GM19023 (cell line): ENCODE data around the gene BLZF1.
"Not testable (repeated sequence)": the region's sequence is repeated elsewhere in the genome, so short reads cannot be mapped to it uniquely, and the experiment has no call there.

Experiments used
- ATAC-seq: cut with Tn5 transposase; IDR thresholded peaks from one replicate; pipeline ENCODE4 v1.9.1; 2021; ENCODE audit warnings: mild to moderate bottlenecking, moderate library complexity; ENCODE audit not compliant: unreplicated experiment

Gene BLZF1

DNA sequence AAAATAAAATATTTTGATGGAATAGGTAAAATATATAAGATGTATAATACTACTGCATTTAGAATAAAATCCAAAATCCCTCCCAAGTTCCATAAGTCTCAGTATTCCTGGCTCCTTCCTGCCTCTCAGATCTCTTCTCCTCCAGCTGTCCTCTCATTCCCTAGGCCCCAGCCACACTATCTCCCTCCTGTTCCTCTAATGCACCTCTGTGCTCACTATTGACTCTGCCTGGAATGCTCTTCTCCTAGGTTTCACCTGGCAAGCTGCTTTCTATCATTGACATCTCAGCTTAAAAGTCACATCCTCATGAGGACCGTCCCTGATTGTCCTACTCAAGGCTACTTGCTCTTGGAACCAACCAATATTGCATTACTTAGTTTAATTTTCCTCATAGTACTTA, 7.6 kb upstream of the BLZF1 start:
- no peak for ATAC-seq

DNA sequence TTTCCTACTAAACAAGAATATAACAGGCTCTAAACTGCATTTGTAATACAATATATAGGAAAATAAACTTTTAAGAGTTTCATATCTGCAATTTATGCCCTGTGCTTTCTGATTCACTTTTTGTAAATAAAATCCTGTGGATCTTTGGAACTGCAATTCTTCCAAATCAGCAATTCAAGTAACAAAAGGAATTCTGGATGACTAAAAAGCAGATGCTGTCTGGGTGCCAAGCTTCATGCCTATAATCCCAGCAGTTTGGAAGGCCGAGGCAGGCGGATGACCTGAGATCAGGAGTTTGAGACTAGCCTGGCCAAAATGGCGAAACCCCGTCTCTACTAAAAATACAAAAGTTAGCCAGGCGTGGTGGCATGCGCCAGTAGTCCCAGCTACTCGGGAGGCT, 6.7 kb upstream of the BLZF1 start:
- ATAC-seq: no peak

DNA sequence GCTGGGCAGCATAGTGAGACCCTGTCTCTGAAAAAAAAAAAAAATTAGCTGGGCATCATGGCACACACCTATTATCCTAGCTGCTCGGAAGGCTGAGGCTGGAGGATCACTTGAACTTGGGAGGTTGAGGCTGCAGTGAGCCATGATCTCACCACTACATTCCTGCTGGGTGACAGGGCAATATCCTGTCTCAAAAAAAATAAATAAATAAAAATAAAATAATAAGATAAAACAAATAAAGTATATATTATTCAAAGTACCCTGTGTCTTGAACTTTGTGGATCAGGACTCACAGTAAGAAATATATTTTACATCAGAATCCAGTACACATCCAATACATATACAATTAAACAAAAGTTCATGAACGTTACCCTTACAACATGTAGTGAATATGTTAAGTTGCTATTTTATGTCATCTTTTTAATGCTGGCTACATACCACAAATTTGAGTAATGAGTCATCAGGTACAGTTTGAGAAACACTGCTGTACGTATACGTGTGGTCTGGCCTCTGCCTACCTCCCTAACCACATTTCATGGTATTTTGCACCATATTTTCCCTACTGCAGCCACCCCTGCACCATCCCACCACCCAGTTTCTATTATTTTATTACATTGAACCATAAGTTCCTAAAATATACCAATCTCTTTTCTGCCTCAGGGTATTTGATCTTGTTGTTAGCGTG, 4.8 kb upstream of the BLZF1 start:
- ATAC-seq: no peak

DNA sequence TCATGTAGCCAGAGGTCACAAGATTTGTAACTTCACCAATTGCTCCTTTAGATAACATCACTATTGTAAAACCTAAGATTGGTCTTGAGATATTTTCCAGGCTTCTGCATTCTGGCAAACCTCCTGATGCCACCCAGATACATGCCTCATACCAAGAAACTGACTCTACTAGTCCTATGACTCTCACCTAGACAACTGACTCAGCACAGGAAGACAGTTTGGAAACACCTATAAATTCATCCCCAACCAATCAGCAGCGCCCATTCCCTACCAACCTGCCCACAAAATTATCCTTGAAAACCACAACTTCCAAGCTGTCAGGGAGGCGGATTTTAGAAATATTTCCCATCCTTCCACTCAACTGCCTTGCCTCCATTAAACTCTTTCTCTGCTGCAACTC, 3.0 kb upstream of the BLZF1 start:
- ATAC-seq: no peak

DNA sequence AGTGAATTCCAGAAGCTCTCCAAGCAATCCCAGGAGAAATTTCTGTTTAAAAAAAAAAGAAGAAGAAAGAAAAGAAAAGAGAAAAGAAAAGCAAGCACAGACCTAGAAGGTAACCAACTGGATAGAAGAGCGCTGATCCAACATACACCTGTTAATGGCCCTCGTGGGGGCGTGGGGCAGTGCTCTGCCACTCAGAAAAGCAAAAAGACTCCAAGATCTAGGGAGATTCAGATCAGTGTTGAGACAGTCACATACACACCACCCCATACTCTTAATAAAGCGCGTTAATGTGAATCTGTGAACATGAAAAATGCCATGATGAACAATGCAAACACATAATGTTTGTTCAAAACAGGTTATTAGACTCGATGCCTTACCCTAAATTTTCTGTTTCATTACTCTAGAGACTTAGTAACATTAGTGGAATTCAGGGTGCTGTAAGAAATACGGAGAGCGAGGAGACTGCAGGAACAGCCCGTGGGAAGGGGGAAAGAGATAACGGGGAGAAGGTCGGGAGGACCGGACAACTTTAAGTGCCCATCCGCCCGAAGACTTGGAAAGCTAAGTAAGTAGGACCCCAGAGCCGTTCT, 804 bp upstream of the BLZF1 start:
- ATAC-seq: no peak

DNA sequence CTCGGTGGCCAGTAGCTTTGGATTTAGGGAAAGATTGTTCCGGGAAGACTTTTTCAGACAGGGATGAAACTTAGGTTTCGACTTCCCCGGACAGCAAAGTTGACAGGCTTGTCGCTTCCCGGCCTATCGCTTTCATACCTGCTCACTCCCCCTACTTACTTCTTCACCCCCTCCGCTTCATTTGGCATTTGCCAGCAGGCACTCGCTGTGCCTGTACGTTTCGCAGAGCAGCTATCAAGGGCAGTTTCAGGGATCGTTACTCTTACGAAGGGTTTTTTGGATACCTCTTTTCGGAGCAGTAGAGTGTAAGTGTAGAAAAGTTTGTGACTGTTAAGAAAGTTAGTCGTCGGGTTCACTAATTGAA, 393 bp downstream of the BLZF1 start:
- no peak for ATAC-seq

DNA sequence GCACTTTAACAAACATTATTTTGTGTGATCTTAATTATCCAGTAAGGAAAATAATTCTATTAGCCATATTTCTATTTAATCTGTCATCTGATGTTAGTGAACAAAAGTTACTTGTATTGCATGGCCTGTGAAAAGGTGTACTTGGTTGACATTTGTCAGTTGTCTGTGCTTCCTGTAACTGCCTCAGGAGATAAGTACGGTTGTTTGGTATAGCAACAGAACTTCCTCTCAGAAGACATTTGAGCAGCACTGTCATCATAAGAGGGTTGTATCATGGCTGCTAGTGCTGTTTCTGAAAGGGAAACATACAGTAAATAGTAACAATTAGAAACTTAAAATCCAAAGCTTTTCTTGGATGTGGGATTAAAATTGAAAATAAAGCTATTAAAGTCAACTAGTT, 3.4 kb downstream of the BLZF1 start:
- ATAC-seq: no peak

DNA sequence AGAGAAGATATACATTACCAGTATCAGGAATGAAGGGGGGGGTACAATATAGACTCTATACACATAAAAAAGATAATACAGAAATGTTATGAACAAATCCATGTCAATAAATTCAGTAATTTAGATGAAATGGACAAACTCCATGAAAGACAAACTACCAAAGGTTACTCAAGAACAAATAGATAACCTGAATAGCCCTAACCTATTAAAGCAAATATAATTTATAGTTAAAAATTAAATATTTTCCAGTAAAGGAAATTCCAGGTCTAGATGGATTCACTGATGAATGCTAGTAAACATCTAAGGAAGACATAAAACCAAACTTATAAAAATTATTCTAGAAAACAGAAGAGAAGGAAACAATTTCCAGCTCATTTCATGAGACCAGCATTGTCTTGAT, 13.2 kb downstream of the BLZF1 start:
- no peak for ATAC-seq

DNA sequence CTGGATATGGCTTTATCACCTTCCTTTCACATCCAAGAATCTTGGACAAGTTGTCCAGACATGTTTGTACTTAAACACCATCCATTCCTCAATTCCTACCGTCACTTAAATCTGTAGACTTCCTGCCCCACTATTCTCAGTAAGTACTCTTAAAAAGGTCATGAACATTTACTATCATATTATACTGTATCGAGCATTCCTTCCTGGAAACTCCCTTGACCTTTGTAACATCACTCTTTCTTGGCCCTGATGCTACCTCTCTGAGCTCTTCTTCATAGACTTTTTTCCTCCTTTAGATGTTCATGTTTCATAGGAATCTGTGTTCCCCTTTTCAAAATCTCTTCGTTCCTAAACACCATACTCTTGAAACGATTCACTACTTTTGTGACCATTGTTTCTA, 15.5 kb downstream of the BLZF1 start:
- ATAC-seq: no peak

DNA sequence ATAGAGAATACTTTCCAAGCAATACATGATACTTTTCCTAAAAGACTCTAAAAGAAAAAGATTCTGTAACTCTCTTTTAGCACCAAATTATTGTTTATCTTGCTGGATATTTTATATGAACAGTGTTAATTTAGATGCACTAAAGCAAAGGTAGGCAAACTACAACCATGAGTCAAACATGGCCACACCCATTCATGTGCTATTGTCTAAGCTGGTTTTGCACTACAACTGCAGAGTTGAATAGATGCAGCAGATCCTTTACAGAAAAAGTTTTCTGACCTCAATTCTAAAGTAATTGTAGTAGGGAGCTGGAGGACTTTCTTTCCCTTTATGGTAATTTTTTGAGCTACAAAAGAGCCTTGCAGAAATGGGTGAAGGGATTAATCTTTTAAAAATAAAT, 19.4 kb downstream of the BLZF1 start:
- ATAC-seq: no peak

DNA sequence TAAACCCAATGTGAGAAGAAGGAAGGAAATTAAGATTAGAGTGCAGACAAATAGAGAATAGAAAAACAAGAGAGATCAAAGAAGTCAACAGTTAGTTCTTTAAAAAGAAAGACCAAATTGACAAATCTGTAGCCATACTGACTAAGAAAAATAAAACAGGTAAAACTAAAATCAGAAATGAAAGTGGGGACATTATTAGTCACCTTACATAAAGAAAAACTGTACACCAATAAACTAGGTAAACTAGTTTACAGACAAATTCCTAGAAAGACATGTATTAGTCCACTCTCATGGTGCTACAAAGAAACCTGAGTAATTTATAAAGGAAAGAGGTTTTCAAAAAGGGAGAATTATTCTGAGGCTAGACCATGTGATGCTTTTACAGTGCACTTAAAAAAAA, 22.3 kb downstream of the BLZF1 start:
- ATAC-seq: peak; percentile 55

DNA sequence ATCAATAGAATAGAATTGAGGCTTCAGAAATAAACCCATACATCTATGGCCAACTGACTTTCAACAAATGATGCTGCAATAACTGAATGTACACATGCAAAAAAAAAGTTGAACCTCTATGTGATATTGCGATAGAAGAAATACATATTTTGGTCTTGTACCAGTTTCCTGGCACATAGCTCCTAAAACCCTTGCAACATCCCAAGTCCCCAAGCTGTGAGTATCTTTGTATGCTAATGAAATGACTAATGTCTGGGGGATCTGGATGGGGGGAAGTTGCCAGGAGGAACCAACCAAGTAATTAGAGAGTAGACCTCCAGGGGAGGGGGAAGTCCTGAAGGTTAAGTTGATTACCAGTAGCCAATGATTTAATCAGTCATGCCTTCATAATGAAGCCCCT, 24.4 kb downstream of the BLZF1 start:
- ATAC-seq: no peak

DNA sequence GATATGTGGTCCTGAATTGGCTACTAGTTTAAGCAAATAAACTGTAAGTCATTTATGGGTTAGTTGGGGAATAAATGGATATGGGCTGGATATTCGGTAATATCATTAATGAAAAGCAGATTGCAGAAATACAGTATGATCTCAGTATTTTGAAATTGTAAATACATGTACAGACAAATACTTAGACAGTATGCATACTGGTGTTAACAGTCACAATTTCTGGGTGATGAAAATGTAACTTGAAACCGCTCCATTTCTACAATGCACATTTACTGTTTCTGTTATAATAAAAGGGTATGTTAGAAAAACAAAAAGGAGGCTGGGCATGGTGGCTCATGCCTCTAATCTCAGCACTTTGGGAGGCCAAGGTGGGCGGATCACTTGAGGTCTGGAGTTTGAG, 28.0 kb downstream of the BLZF1 start:
- ATAC-seq: no peak

DNA sequence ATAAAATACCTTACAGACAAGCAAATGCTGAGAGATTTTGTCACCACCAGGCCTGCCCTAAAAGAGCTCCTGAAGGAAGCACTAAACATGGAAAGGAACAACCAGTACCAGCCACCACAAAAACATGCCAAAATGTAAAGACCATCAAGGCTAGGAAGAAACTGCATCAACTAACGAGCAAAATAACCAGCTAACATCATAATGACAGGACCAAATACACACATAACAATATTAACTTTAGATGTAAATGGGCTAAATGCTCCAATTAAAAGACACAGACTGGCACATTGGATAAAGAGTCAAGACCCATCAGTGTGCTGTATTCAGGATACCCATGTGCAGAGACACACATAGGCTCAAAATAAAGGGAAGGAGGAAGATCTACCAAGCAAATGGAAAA, 34.6 kb downstream of the BLZF1 start:
- ATAC-seq: not testable (repeated sequence)

DNA sequence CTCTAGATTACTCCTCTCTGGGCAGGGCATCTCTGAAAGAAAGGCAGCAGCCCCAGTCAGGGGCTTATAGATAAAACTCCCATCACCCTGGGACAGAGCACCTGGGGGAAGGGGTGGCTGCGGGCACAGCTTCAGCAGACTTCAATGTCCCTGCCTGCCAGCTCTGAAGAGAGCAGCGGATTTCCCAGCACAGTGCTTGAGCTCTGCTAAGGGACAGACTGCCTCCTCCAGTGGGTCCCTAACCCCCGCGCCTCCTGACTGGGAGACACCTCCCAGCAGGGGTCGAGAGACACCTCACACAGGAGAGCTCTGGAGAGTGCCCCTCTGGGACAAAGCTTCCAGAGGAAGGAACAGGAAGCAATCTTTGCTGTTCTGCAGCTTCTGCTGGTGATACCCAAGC, 40.3 kb downstream of the BLZF1 start:
- not testable (repeated sequence) for ATAC-seq

DNA sequence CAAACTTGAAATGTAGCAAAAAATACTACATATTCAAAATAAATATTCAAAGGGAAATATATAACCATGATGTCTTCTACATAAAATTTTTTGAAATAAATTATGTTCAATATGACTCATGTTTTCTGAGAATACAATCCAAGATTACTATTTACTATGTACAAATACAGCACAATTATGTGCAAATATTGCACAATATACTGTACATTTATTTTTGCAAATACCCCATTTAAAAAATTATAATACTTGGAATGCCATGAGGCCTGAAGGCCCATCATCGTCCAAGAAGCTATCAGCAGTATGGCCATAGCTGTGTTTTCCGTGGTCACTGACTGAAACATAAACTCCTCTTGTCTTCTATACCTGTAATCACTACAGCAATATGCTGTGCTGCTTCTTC, 47.0 kb downstream of the BLZF1 start:
- no peak for ATAC-seq

DNA sequence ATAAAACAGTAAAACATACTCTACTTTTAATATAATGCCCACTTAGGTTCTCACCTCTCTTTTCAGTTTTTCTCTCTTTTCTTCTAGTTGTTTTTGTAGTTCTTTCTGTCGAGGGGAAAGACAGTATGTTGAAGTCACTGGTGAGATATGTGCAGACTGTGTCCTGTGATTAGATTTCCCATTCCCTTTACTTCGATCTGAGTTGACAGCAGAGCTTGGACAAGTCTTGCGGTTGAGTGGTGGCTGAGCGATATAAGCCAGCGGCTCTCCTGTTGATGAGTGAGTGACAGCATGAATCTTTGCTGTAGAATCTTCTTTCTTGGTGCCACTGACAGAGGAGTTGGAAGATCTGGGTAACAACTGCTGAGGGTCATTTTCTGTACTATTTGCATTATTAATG, 53.3 kb downstream of the BLZF1 start:
- no peak for ATAC-seq

DNA sequence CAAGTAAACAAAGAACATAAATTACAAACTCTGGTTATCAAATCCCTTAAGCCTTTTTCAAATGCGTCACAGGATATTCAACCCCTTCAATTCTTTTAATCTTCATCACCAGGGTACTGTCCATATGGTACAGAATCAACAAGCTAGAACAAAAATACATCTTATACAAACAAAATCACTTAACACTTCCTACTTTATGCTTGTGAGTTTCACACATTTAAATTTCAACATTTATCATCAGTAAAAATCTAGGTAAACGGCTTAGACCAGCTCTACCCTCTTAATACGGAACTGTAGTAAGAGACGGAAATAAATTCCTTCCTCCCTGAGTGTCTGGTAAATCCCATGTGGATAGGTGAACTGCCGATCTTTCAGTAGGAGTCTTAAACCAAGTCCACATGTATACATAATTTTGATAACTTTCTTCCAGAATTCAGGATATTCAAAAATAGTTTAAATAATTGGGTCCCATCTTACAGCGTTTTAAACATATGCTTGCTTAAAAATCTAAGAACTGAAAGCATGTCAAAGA, 58.2 kb downstream of the BLZF1 start:
- no peak for ATAC-seq

DNA sequence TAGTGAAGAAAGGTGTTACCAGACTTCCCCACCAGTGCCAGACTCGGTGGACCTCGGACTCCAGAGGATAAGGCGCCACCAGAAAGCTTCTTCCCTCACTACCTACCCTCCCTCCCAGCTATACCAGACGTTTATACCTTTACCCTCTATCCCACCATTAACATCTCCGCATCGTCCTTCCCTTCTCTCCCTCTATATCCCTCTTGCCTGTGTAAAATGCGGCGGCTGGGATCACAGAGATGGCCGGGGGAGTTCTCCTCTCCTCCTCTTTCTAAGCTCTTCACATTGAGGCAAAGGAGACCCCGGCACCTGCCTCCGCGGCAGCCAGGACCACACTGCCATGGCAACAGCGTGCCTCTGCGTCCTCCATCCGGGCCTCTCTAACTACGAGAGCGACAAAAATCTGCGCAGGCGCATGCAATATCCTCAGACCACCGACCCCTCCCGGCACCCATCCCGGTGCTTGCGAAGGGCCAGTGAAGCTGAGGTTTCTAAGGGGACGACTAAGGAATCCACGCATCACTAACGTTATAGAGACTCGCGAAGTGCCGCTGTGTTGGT, 59.2 kb downstream of the BLZF1 start, which contains the start of gene CCDC181:
CCDC181 (minus strand) TSS at position 394 of the 561 bp plus-strand sequence. CDS start 2,547 bp downstream, outside the sequence.
- ATAC-seq: peak; percentile 85
